Kidney (tissue), 22 donors: Measurements from ENCODE around the gene OR6N1. TPM values are rescaled to one million over a fixed set of nuclear protein-coding genes. Genes with fewer than 3 reads are reported as not detected.

Experiments used
- DNase-seq, 5 donors: peaks; one replicate each; pipeline ENCODE4 v3.0.0-alpha.2; 2013 to 2020
- FAIRE-seq: peaks from 2 replicates; lab custom pipeline; 2012; peaks lifted over from hg19 to GRCh38; lab: Jason Lieb, UNC
- H3K27ac ChIP-seq, 2 donors: one replicate each; pipeline ENCODE4 v1.7.0; 2013; ENCODE audit warnings: low read depth in 2 of 2, low read length in 2 of 2, inconsistent platforms in 1 of 2
- H3K27me3 ChIP-seq: one replicate; pipeline ENCODE4 v1.7.1; 2013; ENCODE audit warnings: low read length, inconsistent platforms; ENCODE audit not compliant: control insufficient read depth, insufficient read depth
- H3K36me3 ChIP-seq, 3 donors: one replicate each; pipeline versions ENCODE4 v1.7.0 to v1.7.1; 2013; ENCODE audit warnings: low read length in 3 of 3, control low read depth in 1 of 3, inconsistent platforms in 1 of 3; ENCODE audit not compliant: insufficient read depth in 3 of 3, control insufficient read depth in 2 of 3
- H3K4me1 ChIP-seq, 3 donors: one replicate each; pipeline versions ENCODE4 v1.7.0 to v1.7.1; 2013; ENCODE audit warnings: low read length in 3 of 3, inconsistent platforms in 1 of 3, low read depth in 1 of 3; ENCODE audit not compliant: control insufficient read depth in 2 of 3, insufficient read depth in 2 of 3
- H3K4me3 ChIP-seq, 3 donors: one replicate each; pipeline versions ENCODE4 v1.7.0 to v1.8.1; 2013; ENCODE audit warnings: low read length in 3 of 3, control low read depth in 1 of 3, inconsistent platforms in 1 of 3
- H3K9ac ChIP-seq, 3 donors: one replicate each; pipeline versions ENCODE4 v1.7.0 to v1.7.1; 2013; ENCODE audit warnings: low read length in 3 of 3, control low read depth in 1 of 3, inconsistent platforms in 1 of 3
- H3K9me3 ChIP-seq, 3 donors: one replicate each; pipeline versions ENCODE4 v1.7.0 to v1.7.1; 2013; ENCODE audit warnings: low read length in 3 of 3, control low read depth in 1 of 3, inconsistent platforms in 1 of 3; ENCODE audit not compliant: control insufficient read depth in 2 of 3, insufficient read depth in 1 of 3
- CTCF ChIP-seq: IDR thresholded peaks from 3 replicates; pipeline ENCODE4 v1.5.1; 2012; ENCODE audit warnings: mild to moderate bottlenecking, moderate library complexity, borderline replicate concordance; ENCODE audit not compliant: insufficient read depth; ENCODE audit errors: extremely low read depth
- intact Hi-C: fragments of 100-400 bp; cut with DNase I; formaldehyde crosslinking; loops from one replicate; pipeline ENCODE4 v1.11.1; 2022
- long read RNA-seq, 10 donors: library from polyadenylated mRNA in 1 of 10; unstranded in 1 of 10; transcript quantifications; one replicate each; pipeline ENCODE4 v2.0.0 and lab custom pipeline, GENCODE V29; 2021 to 2026
- polyA plus RNA-seq: library from polyadenylated mRNA; stranded (reverse); fragments of 350-450 nt; fragmentation: Illumina TruSeq; extraction: RNeasy Lipid Tissue Mini Kit (QIAGEN cat#74804); gene quantifications from one replicate; pipeline ENCODE4 v1.2.3, GENCODE V29; 2014; ENCODE audit warnings: low read depth, low replicate concordance; ENCODE audit not compliant: insufficient read depth
- total RNA-seq: library from RNA; stranded (reverse); fragmentation: NEBNext Ultra II Directional; extraction: Animal tissue kit (Norgen Biotek cat#: 25700); gene quantifications from one replicate; pipeline ENCODE4 v1.2.1, GENCODE V29; 2021
- donor health status: control.
- donor health status: control.
- donor health status: control.
- donor health status: control.
- donor health status: control.
- donor health status: DM: yes; HTN: yes; CAD: no.
- donor health status: Normal renal cell carcinoma (clear cell type).

OR6N1 gene, protein sequence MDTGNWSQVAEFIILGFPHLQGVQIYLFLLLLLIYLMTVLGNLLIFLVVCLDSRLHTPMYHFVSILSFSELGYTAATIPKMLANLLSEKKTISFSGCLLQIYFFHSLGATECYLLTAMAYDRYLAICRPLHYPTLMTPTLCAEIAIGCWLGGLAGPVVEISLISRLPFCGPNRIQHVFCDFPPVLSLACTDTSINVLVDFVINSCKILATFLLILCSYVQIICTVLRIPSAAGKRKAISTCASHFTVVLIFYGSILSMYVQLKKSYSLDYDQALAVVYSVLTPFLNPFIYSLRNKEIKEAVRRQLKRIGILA
- total RNA-seq (not detected), polyA plus RNA-seq (not detected)
- long read RNA-seq, donor 1, result 0 reads
- long read RNA-seq, donor 2, result 0 reads
- long read RNA-seq, donor 3, result 0 reads
- long read RNA-seq, donor 4, result 0 reads
- long read RNA-seq, donor 5, result 0 reads
- long read RNA-seq, donor 6, result 0 reads
- long read RNA-seq, donor 7, result 0 reads
- long read RNA-seq, donor 8, result 0 reads
- long read RNA-seq, donor 9, result 0 reads
- long read RNA-seq, donor 10, result 0 reads

GRCh38 chr1:158771950-158772866, at the start of gene OR6N1:
TSS of gene OR6N1 (minus strand) at chr1:158772195. CDS start at chr1:158766682, 5,513 bp downstream.
- intact Hi-C loops, result no loop called here

DNA sequence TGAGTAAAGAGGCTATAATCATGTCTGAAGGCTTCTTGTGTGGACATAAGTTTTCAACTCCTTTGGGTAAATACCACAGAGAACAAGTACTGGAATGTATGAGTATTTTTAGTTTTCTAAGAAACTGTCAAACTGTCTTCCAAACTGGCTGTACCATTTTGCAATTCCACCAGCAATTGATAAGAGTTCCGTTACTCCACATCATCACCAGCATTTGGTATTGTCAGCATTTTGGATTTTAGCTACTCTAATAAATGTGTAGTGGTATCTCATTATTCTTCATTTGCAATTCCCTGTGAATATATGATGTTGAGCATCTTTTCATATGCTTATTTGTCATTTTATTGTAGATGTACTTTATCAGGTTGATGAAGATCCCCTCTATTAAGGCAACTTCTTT, 49.7 kb upstream of the OR6N1 start:
- H3K27ac ChIP-seq, result no peak overlapping the region
- no peaks in the 10 kb centered on the region for H3K9me3 ChIP-seq
- H3K27me3 ChIP-seq, result no peaks in the 10 kb centered on the region
- H3K36me3 ChIP-seq, result no peaks in the 10 kb centered on the region
- no peaks in the 10 kb centered on the region for H3K4me1 ChIP-seq
- H3K4me3 ChIP-seq, result no peak overlapping the region
- TF ChIP-seq CTCF, result no peak
- no peak overlapping the region for H3K9ac ChIP-seq
- DNase-seq (no peak), FAIRE-seq (no peak)
- intact Hi-C loops, result no loop called here

More at GRCh38 chr1:158771950-158772866, at the start of gene OR6N1:
- Histone ChIP-seq H3K9me3 (no peaks in the 10 kb centered on the region), H3K27ac (no peak within 1 kb of the TSS), H3K4me1 (no peaks in the 10 kb centered on the region), H3K4me3 (no peak within 1 kb of the TSS), H3K36me3 (no peaks in the 10 kb centered on the region), H3K9ac (no peak within 1 kb of the TSS), H3K27me3 (no peaks in the 10 kb centered on the region)
- DNase-seq, result no peak
- FAIRE-seq, result no peak
- no peak for TF ChIP-seq CTCF

DNA sequence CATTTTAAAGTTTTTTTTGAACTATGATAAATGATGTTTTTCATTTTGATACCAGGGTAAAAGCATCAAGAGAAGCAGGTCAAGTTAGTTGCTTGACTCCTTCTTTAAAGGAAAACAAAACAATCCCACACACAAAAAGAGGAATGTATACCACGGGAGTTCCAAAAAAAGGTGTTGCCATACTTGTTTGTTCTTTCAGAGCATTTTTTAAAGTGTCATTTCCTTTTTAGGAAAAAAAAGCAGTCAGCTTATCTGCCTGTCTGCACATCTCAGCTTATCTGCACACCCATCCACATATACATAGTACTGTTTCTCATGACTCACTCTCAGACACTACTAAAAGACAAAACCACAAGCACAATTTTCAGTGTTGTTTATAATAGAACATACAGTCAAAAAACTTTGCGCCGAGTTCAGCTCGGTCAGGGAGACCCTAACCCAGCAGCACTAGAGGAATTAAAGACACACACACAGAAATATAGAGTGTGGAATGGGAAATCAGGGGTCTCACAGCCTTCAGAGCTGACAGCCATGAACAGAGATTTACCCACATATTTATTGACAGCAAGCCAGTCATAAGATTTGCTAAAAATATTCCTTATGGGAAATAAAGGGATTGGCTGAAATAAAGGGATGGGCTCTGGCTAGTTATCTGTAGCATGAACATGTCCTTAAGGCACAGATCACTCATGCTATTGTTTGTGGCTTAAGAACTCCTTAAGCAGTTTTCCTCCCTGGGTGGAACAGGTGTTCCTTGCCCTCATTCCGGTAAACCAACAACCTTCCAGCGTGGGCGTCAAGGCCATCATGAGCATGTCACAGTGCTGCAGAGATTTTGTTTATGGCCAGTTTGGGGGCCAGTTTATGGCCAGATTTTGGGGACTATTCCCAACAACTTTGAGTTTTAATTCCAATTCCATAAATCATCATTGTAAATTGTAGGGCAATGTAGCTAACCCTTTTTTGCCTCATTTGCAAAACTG, 47.8 kb upstream of the OR6N1 start:
- H3K4me3 ChIP-seq, result no peak overlapping the region
- no peak overlapping the region for H3K9ac ChIP-seq
- H3K36me3 ChIP-seq, result no peaks in the 10 kb centered on the region
- no peak overlapping the region for H3K27ac ChIP-seq
- H3K9me3 ChIP-seq, result no peaks in the 10 kb centered on the region
- H3K27me3 ChIP-seq, result no peaks in the 10 kb centered on the region
- no peaks in the 10 kb centered on the region for H3K4me1 ChIP-seq
- intact Hi-C loops, result no loop called here
- FAIRE-seq (no peak), DNase-seq (no peak)
- no peak for TF ChIP-seq CTCF
